ENCODE measurements around the gene PLEKHA8. TPM values are rescaled to one million over a fixed set of nuclear protein-coding genes. Genes with fewer than 3 reads are reported as not detected.

The PLEKHA8 gene
- total and polyA plus RNA-seq, 3 experiments from 2014 or later = 3.7 to 10.0 (median 9.0) TPM

- no peak overlapping the region for H3K4me3 Mint-ChIP-seq
- no peaks in the 10 kb centered on the region for H3K4me1 ChIP-seq (ENCODE audit: insufficient read depth, low read length)
- H3K36me3 Mint-ChIP-seq = peaks cover 0 to 39% (median 22%) of the 10 kb centered on the region in 3 donors
- DNase-seq = no peak
- H3K27me3 Mint-ChIP-seq = no peaks in the 10 kb centered on the region
- peaks cover 6% of the 10 kb centered on the region for H3K36me3 ChIP-seq (ENCODE audit: insufficient read depth, low read length)
- no peak overlapping the region for H3K27ac Mint-ChIP-seq
- CTCF ChIA-PET = interaction anchor here (1.3 to 3.0 kb wide), 2 partner anchors 19 to 483 kb away, joined by 3 to 8 read pairs; no protein-coding TSS in a partner anchor
- POLR2A ChIA-PET = no interaction called here
- H3K4me3 ChIP-seq (ENCODE audit: low read length) = no peak overlapping the region
- no peaks in the 10 kb centered on the region for H3K9me3 ChIP-seq (ENCODE audit: low read length)
- no peaks in the 10 kb centered on the region for H3K27me3 ChIP-seq (ENCODE audit: insufficient read depth, low read length, poor library complexity, severe bottlenecking)
- no peaks in the 10 kb centered on the region for H3K4me1 Mint-ChIP-seq
- H3K27ac ChIP-seq (ENCODE audit: low read depth, low read length) = no peak overlapping the region
- H3K9me3 Mint-ChIP-seq = no peaks in the 10 kb centered on the region
These were observed 52.6 kb downstream of the PLEKHA8 start for GRCh38 chr7:30080818-30081217.

- no peaks in the 10 kb centered on the region for H3K27me3 ChIP-seq (ENCODE audit: insufficient read depth, low read length, poor library complexity, severe bottlenecking)
- Mint-ChIP-seq H3K36me3 (peaks cover 0 to 34% (median 20%) of the 10 kb centered on the region in 3 donors), H3K4me1 (no peaks in the 10 kb centered on the region), H3K4me3 (no peak overlapping the region), H3K27me3 (no peaks in the 10 kb centered on the region), H3K27ac (no peak overlapping the region), H3K9me3 (no peaks in the 10 kb centered on the region)
- peaks cover 6% of the 10 kb centered on the region for H3K36me3 ChIP-seq (ENCODE audit: insufficient read depth, low read length)
- H3K4me3 ChIP-seq (ENCODE audit: low read length) = no peak overlapping the region
- no peak for DNase-seq
- no peaks in the 10 kb centered on the region for H3K9me3 ChIP-seq (ENCODE audit: low read length)
- H3K4me1 ChIP-seq (ENCODE audit: insufficient read depth, low read length) = no peaks in the 10 kb centered on the region
- POLR2A ChIA-PET = no interaction called here
- no peak overlapping the region for H3K27ac ChIP-seq (ENCODE audit: low read depth, low read length)
- CTCF ChIA-PET = no interaction called here
These were observed 54.5 kb downstream of the PLEKHA8 start for GRCh38 chr7:30082686-30083085.

GRCh38 chr7:30083334-30083733 lies 55.1 kb downstream of the PLEKHA8 start:
- H3K27me3 ChIP-seq (ENCODE audit: insufficient read depth, low read length, poor library complexity, severe bottlenecking) = no peaks in the 10 kb centered on the region
- no peak for DNase-seq
- H3K4me3 Mint-ChIP-seq = no peak overlapping the region
- H3K27ac ChIP-seq (ENCODE audit: low read depth, low read length) = no peak overlapping the region
- H3K9me3 Mint-ChIP-seq = no peaks in the 10 kb centered on the region
- peaks cover 6% of the 10 kb centered on the region for H3K36me3 ChIP-seq (ENCODE audit: insufficient read depth, low read length)
- H3K4me1 Mint-ChIP-seq = no peaks in the 10 kb centered on the region
- no peaks in the 10 kb centered on the region for H3K4me1 ChIP-seq (ENCODE audit: insufficient read depth, low read length)
- H3K27me3 Mint-ChIP-seq = no peaks in the 10 kb centered on the region
- ChIA-PET CTCF (no interaction called here), POLR2A (no interaction called here)
- H3K36me3 Mint-ChIP-seq = peaks cover 0 to 31% (median 20%) of the 10 kb centered on the region in 3 donors
- no peak overlapping the region for H3K27ac Mint-ChIP-seq
- H3K9me3 ChIP-seq (ENCODE audit: low read length) = no peaks in the 10 kb centered on the region
- H3K4me3 ChIP-seq (ENCODE audit: low read length) = no peak overlapping the region

- no peaks in the 10 kb centered on the region for H3K4me1 ChIP-seq (ENCODE audit: insufficient read depth, low read length)
- H3K27me3 Mint-ChIP-seq = no peaks in the 10 kb centered on the region
- no peaks in the 10 kb centered on the region for H3K27me3 ChIP-seq (ENCODE audit: insufficient read depth, low read length, poor library complexity, severe bottlenecking)
- H3K27ac Mint-ChIP-seq = no peak overlapping the region
- peaks cover 4% of the 10 kb centered on the region for H3K36me3 ChIP-seq (ENCODE audit: insufficient read depth, low read length)
- ChIA-PET POLR2A (no interaction called here), CTCF (interaction anchor here (0.8 kb wide), 1 partner anchor 52 kb away, joined by 3 read pairs; no protein-coding TSS in a partner anchor)
- H3K9me3 ChIP-seq (ENCODE audit: low read length) = no peaks in the 10 kb centered on the region
- H3K4me3 ChIP-seq (ENCODE audit: low read length) = no peak overlapping the region
- no peaks in the 10 kb centered on the region for H3K9me3 Mint-ChIP-seq
- H3K27ac ChIP-seq (ENCODE audit: low read depth, low read length) = no peak overlapping the region
- no peaks in the 10 kb centered on the region for H3K4me1 Mint-ChIP-seq
- DNase-seq = no peak
- H3K4me3 Mint-ChIP-seq = no peak overlapping the region
- peaks cover 0 to 22% (median 15%) of the 10 kb centered on the region in 3 donors for H3K36me3 Mint-ChIP-seq
These were observed 56.0 kb downstream of the PLEKHA8 start for GRCh38 chr7:30084212-30084611.

GRCh38 chr7:30086529-30086928 lies 58.3 kb downstream of the PLEKHA8 start:
- no peaks in the 10 kb centered on the region for H3K9me3 ChIP-seq (ENCODE audit: low read length)
- no peaks in the 10 kb centered on the region for H3K27me3 ChIP-seq (ENCODE audit: insufficient read depth, low read length, poor library complexity, severe bottlenecking)
- no peak overlapping the region for H3K4me3 ChIP-seq (ENCODE audit: low read length)
- no peaks in the 10 kb centered on the region for H3K9me3 Mint-ChIP-seq
- H3K27ac Mint-ChIP-seq = peak overlapping the region in 1 of 8 donors; percentile 21
- DNase-seq = no peak
- no peaks in the 10 kb centered on the region for H3K4me1 ChIP-seq (ENCODE audit: insufficient read depth, low read length)
- H3K27me3 Mint-ChIP-seq = no peaks in the 10 kb centered on the region
- no peak overlapping the region for H3K4me3 Mint-ChIP-seq
- H3K36me3 Mint-ChIP-seq = peaks cover 0 to 15% (median 6%) of the 10 kb centered on the region in 3 donors
- CTCF ChIA-PET = interaction anchor here (1.8 kb wide), 1 partner anchor 12 kb away, joined by 6 read pairs; no protein-coding TSS in a partner anchor
- POLR2A ChIA-PET = no interaction called here
- H3K27ac ChIP-seq (ENCODE audit: low read depth, low read length) = no peak overlapping the region
- no peaks in the 10 kb centered on the region for H3K4me1 Mint-ChIP-seq
- H3K36me3 ChIP-seq (ENCODE audit: insufficient read depth, low read length) = no peaks in the 10 kb centered on the region

GRCh38 chr7:30087371-30087770 lies 59.2 kb downstream of the PLEKHA8 start:
- Mint-ChIP-seq H3K27ac (peak overlapping the region in 1 of 8 donors; percentile 1), H3K9me3 (no peaks in the 10 kb centered on the region), H3K27me3 (no peaks in the 10 kb centered on the region), H3K36me3 (peaks cover 0 to 13% (median 6%) of the 10 kb centered on the region in 3 donors), H3K4me3 (no peak overlapping the region), H3K4me1 (no peaks in the 10 kb centered on the region)
- no peak for DNase-seq
- Histone ChIP-seq H3K4me1 (ENCODE audit: insufficient read depth, low read length) (no peaks in the 10 kb centered on the region), H3K4me3 (ENCODE audit: low read length) (no peak overlapping the region), H3K9me3 (ENCODE audit: low read length) (no peaks in the 10 kb centered on the region), H3K36me3 (ENCODE audit: insufficient read depth, low read length) (no peaks in the 10 kb centered on the region), H3K27ac (ENCODE audit: low read depth, low read length) (no peak overlapping the region), H3K27me3 (ENCODE audit: insufficient read depth, low read length, poor library complexity, severe bottlenecking) (no peaks in the 10 kb centered on the region)
- CTCF ChIA-PET = no interaction called here
- POLR2A ChIA-PET = no interaction called here

GRCh38 chr7:30088362-30088761 lies 60.1 kb downstream of the PLEKHA8 start:
- H3K9me3 Mint-ChIP-seq = no peaks in the 10 kb centered on the region
- CTCF ChIA-PET = no interaction called here

GRCh38 chr7:30090111-30090510 lies 61.9 kb downstream of the PLEKHA8 start:
- ChIA-PET POLR2A (no interaction called here), CTCF (no interaction called here)
- H3K4me3 Mint-ChIP-seq = no peak overlapping the region
- Histone ChIP-seq H3K9me3 (ENCODE audit: low read length) (no peaks in the 10 kb centered on the region), H3K4me1 (ENCODE audit: insufficient read depth, low read length) (no peaks in the 10 kb centered on the region), H3K27me3 (ENCODE audit: insufficient read depth, low read length, poor library complexity, severe bottlenecking) (no peaks in the 10 kb centered on the region), H3K27ac (ENCODE audit: low read depth, low read length) (no peak overlapping the region), H3K36me3 (ENCODE audit: insufficient read depth, low read length) (no peaks in the 10 kb centered on the region), H3K4me3 (ENCODE audit: low read length) (no peak overlapping the region)
- no peak overlapping the region for H3K27ac Mint-ChIP-seq
- DNase-seq = no peak
- peaks cover 3 to 13% (median 5%) of the 10 kb centered on the region in 3 donors for H3K36me3 Mint-ChIP-seq
- H3K4me1 Mint-ChIP-seq = no peaks in the 10 kb centered on the region
- no peaks in the 10 kb centered on the region for H3K9me3 Mint-ChIP-seq
- no peaks in the 10 kb centered on the region for H3K27me3 Mint-ChIP-seq

More at GRCh38 chr7:30088362-30088761, 60.1 kb downstream of the PLEKHA8 start:
- POLR2A ChIA-PET = no interaction called here
- Mint-ChIP-seq H3K4me3 (no peak overlapping the region), H3K27me3 (no peaks in the 10 kb centered on the region), H3K4me1 (no peaks in the 10 kb centered on the region), H3K36me3 (peaks cover 0 to 11% (median 6%) of the 10 kb centered on the region in 3 donors), H3K27ac (no peak overlapping the region)
- Histone ChIP-seq H3K36me3 (ENCODE audit: insufficient read depth, low read length) (no peaks in the 10 kb centered on the region), H3K9me3 (ENCODE audit: low read length) (no peaks in the 10 kb centered on the region), H3K27me3 (ENCODE audit: insufficient read depth, low read length, poor library complexity, severe bottlenecking) (no peaks in the 10 kb centered on the region), H3K27ac (ENCODE audit: low read depth, low read length) (no peak overlapping the region), H3K4me1 (ENCODE audit: insufficient read depth, low read length) (no peaks in the 10 kb centered on the region), H3K4me3 (ENCODE audit: low read length) (no peak overlapping the region)
- no peak for DNase-seq

All from CD8-positive, alpha-beta memory T cell (primary cell).